ENCODE results near the gene TMIGD1. TPM values are rescaled to one million over a fixed set of nuclear protein-coding genes. Genes with fewer than 3 reads are reported as not detected.
"Not testable (repeated sequence)": the region's sequence is repeated elsewhere in the genome, so short reads cannot be mapped to it uniquely, and the experiment has no call there.

TMIGD1 gene
- total and polyA plus RNA-seq, 2 donors (not counting 1 experiment from before 2014, with no cell fraction given) = not detected

DNA sequence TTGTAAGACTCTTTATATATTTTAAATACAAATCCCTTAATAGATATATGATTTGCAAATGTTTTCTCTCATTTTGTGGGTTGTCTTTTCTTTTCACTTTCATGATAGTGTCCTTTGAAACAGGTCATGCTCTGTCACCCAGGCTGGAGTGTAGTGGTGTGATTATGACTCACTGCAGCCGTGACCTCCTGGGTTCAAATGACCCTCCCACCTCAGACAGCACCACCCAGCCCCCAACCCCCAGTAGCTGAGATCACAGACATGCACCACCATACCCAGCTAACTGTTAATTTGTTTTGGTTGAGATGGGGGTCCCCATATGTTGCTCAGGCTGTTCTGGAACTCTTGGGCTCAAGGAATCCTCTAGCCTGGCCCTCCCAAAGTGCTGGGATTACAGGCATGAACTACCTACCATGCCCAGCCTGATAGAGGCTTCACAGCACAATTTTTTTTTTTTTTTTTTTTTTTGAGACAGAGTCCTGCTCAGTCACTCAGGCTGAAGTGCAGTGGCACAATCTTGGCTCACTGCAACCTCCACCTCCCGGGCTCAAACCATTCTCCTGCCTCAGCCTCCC is 18.5 kb upstream of the TMIGD1 start:
- H3K27ac ChIP-seq (ENCODE audit: insufficient read depth, low read length) = no peak overlapping the region
- no peak overlapping the region for H3K4me3 ChIP-seq (replicated peaks in 1 of 4; ENCODE audit: control extremely low read depth in 1 of 4, insufficient read depth in 1 of 4, low read depth in 3 of 4, low read length in 4 of 4)
- no peaks in the 10 kb centered on the region for H3K9me3 ChIP-seq (ENCODE audit: control insufficient read depth, insufficient read depth, low read depth, low read length)
- no peak overlapping the region for H3K4me2 ChIP-seq (ENCODE audit: extremely low read depth, insufficient read depth, low read length)
- H3K27me3 ChIP-seq (ENCODE audit: control insufficient read depth, insufficient read depth, low read length) = no peaks in the 10 kb centered on the region
- DNase-seq (ENCODE audit: low read depth in 2 of 2) = no peak
- H3K9ac ChIP-seq (ENCODE audit: insufficient read depth, low read length) = no peak overlapping the region
- TF ChIP-seq EZH2 (IDR thresholded peaks at IDR 0.05; ENCODE audit: low read length, missing control alignments) = no peak
- no peak overlapping the region for H2AFZ ChIP-seq (ENCODE audit: low read length)
- H3K36me3 ChIP-seq (ENCODE audit: control insufficient read depth, insufficient read depth, low read length) = no peaks in the 10 kb centered on the region
- H3K4me1 ChIP-seq (ENCODE audit: control insufficient read depth, extremely low read depth, insufficient read depth, low read length) = no peaks in the 10 kb centered on the region
- H4K20me1 ChIP-seq (ENCODE audit: control insufficient read depth, extremely low read depth, insufficient read depth, low read length) = no peaks in the 10 kb centered on the region
- H3K79me2 ChIP-seq (ENCODE audit: control insufficient read depth, insufficient read depth, low read length) = no peaks in the 10 kb centered on the region

DNA sequence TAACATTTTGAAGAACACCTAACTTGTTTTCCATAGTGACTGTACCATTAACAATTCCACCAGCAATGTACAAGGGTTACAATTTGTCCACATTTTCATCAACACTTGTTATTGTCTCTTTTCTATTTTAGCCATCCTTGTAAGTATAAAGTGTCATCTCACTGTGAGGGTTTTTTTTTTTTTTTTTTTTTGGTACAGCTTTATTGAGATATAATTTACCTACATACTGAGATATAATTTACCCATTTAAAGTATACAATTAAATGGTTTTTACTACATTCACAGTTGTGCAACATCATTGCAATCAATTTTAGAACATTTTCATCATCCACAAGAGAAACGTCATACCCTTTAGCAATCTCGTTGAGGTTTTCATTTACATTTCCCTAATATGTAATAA is 17.9 kb upstream of the TMIGD1 start:
- no peak overlapping the region for H3K9ac ChIP-seq (ENCODE audit: insufficient read depth, low read length)
- no peak overlapping the region for H3K4me3 ChIP-seq (replicated peaks in 1 of 4; ENCODE audit: control extremely low read depth in 1 of 4, insufficient read depth in 1 of 4, low read depth in 3 of 4, low read length in 4 of 4)
- no peaks in the 10 kb centered on the region for H3K36me3 ChIP-seq (ENCODE audit: control insufficient read depth, insufficient read depth, low read length)
- H3K4me1 ChIP-seq (ENCODE audit: control insufficient read depth, extremely low read depth, insufficient read depth, low read length) = no peaks in the 10 kb centered on the region
- no peak overlapping the region for H3K27ac ChIP-seq (ENCODE audit: insufficient read depth, low read length)
- H3K27me3 ChIP-seq (ENCODE audit: control insufficient read depth, insufficient read depth, low read length) = no peaks in the 10 kb centered on the region
- no peaks in the 10 kb centered on the region for H3K79me2 ChIP-seq (ENCODE audit: control insufficient read depth, insufficient read depth, low read length)
- H4K20me1 ChIP-seq (ENCODE audit: control insufficient read depth, extremely low read depth, insufficient read depth, low read length) = no peaks in the 10 kb centered on the region
- H2AFZ ChIP-seq (ENCODE audit: low read length) = no peak overlapping the region
- no peak overlapping the region for H3K4me2 ChIP-seq (ENCODE audit: extremely low read depth, insufficient read depth, low read length)
- peak in 1 of 2 donors; percentile 57 for DNase-seq (ENCODE audit: low read depth in 2 of 2)
- H3K9me3 ChIP-seq (ENCODE audit: control insufficient read depth, insufficient read depth, low read depth, low read length) = no peaks in the 10 kb centered on the region
- no peak for TF ChIP-seq EZH2 (IDR thresholded peaks at IDR 0.05; ENCODE audit: low read length, missing control alignments)
- TF ChIP-seq, protein P1, sequence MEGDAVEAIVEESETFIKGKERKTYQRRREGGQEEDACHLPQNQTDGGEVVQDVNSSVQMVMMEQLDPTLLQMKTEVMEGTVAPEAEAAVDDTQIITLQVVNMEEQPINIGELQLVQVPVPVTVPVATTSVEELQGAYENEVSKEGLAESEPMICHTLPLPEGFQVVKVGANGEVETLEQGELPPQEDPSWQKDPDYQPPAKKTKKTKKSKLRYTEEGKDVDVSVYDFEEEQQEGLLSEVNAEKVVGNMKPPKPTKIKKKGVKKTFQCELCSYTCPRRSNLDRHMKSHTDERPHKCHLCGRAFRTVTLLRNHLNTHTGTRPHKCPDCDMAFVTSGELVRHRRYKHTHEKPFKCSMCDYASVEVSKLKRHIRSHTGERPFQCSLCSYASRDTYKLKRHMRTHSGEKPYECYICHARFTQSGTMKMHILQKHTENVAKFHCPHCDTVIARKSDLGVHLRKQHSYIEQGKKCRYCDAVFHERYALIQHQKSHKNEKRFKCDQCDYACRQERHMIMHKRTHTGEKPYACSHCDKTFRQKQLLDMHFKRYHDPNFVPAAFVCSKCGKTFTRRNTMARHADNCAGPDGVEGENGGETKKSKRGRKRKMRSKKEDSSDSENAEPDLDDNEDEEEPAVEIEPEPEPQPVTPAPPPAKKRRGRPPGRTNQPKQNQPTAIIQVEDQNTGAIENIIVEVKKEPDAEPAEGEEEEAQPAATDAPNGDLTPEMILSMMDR (conservative IDR thresholded peaks at IDR 0.05 in 1 of 2, IDR thresholded peaks at IDR 0.05 in 1 of 2; ENCODE audit: low read depth in 1 of 2, low read length in 2 of 2) = no peak

DNA sequence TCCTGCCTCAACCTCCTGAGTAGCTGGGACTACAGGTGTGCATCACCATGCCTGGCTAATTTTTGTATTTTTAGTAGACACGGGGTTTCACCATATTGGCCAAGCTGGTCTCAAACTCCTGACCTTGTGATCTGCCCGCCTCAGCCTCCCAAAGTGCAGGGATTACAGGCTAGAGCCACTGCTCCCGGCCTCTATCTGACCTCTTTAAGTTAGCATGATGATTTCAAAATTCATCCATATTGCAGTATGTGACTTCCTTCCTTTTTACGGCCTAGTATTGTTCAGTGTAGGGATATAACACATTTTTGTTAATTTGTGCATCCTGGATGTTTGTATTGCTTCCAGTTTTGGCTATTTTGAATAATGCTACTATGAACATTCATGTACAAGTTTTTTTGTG is 17.4 kb upstream of the TMIGD1 start:
- H3K27ac ChIP-seq (ENCODE audit: insufficient read depth, low read length); H3K9me3 ChIP-seq (ENCODE audit: control insufficient read depth, insufficient read depth, low read depth, low read length); H4K20me1 ChIP-seq (ENCODE audit: control insufficient read depth, extremely low read depth, insufficient read depth, low read length); H3K79me2 ChIP-seq (ENCODE audit: control insufficient read depth, insufficient read depth, low read length); H3K4me1 ChIP-seq (ENCODE audit: control insufficient read depth, extremely low read depth, insufficient read depth, low read length); DNase-seq (ENCODE audit: low read depth in 2 of 2); H2AFZ ChIP-seq (ENCODE audit: low read length); H3K4me2 ChIP-seq (ENCODE audit: extremely low read depth, insufficient read depth, low read length); H3K36me3 ChIP-seq (ENCODE audit: control insufficient read depth, insufficient read depth, low read length); H3K27me3 ChIP-seq (ENCODE audit: control insufficient read depth, insufficient read depth, low read length); H3K4me3 ChIP-seq (replicated peaks in 1 of 4; ENCODE audit: control extremely low read depth in 1 of 4, insufficient read depth in 1 of 4, low read depth in 3 of 4, low read length in 4 of 4); H3K9ac ChIP-seq (ENCODE audit: insufficient read depth, low read length): not testable (repeated sequence)

DNA sequence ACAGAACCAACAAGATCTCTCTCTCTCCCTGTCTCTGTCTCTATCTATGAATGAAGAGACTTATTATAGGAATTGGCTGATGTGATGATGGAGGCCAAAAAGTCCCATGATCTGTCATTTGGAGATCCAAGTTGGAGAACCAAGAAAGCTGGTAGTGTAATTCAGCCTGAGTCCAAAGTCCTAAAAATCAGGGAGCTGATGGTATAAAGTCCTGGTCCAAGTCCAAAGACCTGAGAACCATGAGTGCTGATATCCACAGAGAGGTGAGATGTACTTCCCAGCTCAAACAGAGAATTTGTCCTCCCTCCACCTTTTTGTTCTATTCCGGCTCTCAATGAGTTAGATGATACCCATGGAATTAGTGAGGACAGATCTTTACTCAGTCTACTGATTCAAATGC is 15.4 kb upstream of the TMIGD1 start:
- Histone ChIP-seq H3K4me1 (ENCODE audit: control insufficient read depth, extremely low read depth, insufficient read depth, low read length) (no peaks in the 10 kb centered on the region), H3K9me3 (ENCODE audit: control insufficient read depth, insufficient read depth, low read depth, low read length) (no peaks in the 10 kb centered on the region), H3K27me3 (ENCODE audit: control insufficient read depth, insufficient read depth, low read length) (no peaks in the 10 kb centered on the region), H3K9ac (ENCODE audit: insufficient read depth, low read length) (no peak overlapping the region), H2AFZ (ENCODE audit: low read length) (no peak overlapping the region), H3K4me2 (ENCODE audit: extremely low read depth, insufficient read depth, low read length) (no peak overlapping the region), H3K36me3 (ENCODE audit: control insufficient read depth, insufficient read depth, low read length) (no peaks in the 10 kb centered on the region), H3K4me3 (replicated peaks in 1 of 4; ENCODE audit: control extremely low read depth in 1 of 4, insufficient read depth in 1 of 4, low read depth in 3 of 4, low read length in 4 of 4) (no peak overlapping the region), H3K79me2 (ENCODE audit: control insufficient read depth, insufficient read depth, low read length) (no peaks in the 10 kb centered on the region), H4K20me1 (ENCODE audit: control insufficient read depth, extremely low read depth, insufficient read depth, low read length) (no peaks in the 10 kb centered on the region), H3K27ac (ENCODE audit: insufficient read depth, low read length) (no peak overlapping the region)
- no peak for DNase-seq (ENCODE audit: low read depth in 2 of 2)
- TF ChIP-seq EZH2 (IDR thresholded peaks at IDR 0.05; ENCODE audit: low read length, missing control alignments) = no peak
- TF ChIP-seq, protein P1 (conservative IDR thresholded peaks at IDR 0.05 in 1 of 2, IDR thresholded peaks at IDR 0.05 in 1 of 2; ENCODE audit: low read depth in 1 of 2, low read length in 2 of 2) = no peak
